ENCODE measurements around the gene AAGAB.

The AAGAB gene

GRCh38 chr15:67174864-67175573 is 79.4 kb downstream of the AAGAB start:
- Histone ChIP-seq H3K9ac (ENCODE audit: low read length) (no peak overlapping the region), H3K4me1 (ENCODE audit: insufficient read depth, low read length) (peaks cover 43% of the 10 kb centered on the region), H3K27me3 (ENCODE audit: control insufficient read depth in 1 of 2, insufficient read depth in 2 of 2, low read length in 2 of 2) (no peaks in the 10 kb centered on the region), H3K4me3 (ENCODE audit: low read depth in 1 of 2, low read length in 2 of 2) (no peak overlapping the region), H3K9me3 (ENCODE audit: low read length) (no peaks in the 10 kb centered on the region), H3K27ac (ENCODE audit: low read depth, low read length) (peak overlapping the region; percentile 53), H3K36me3 (ENCODE audit: insufficient read depth, low read length) (peaks cover 32% of the 10 kb centered on the region)

- Histone ChIP-seq H3K27ac (ENCODE audit: low read depth, low read length) (no peak overlapping the region), H3K9me3 (ENCODE audit: low read length) (no peaks in the 10 kb centered on the region), H3K4me1 (ENCODE audit: insufficient read depth, low read length) (peaks cover 43% of the 10 kb centered on the region), H3K36me3 (ENCODE audit: insufficient read depth, low read length) (peaks cover 32% of the 10 kb centered on the region), H3K9ac (ENCODE audit: low read length) (no peak overlapping the region), H3K27me3 (ENCODE audit: control insufficient read depth in 1 of 2, insufficient read depth in 2 of 2, low read length in 2 of 2) (no peaks in the 10 kb centered on the region), H3K4me3 (ENCODE audit: low read depth in 1 of 2, low read length in 2 of 2) (no peak overlapping the region)
Measured at GRCh38 chr15:67174446-67174845, 80.0 kb downstream of the AAGAB start.

- Histone ChIP-seq H3K27ac (ENCODE audit: low read depth, low read length) (no peak overlapping the region), H3K9ac (ENCODE audit: low read length) (no peak overlapping the region), H3K36me3 (ENCODE audit: insufficient read depth, low read length) (peaks cover 36% of the 10 kb centered on the region), H3K9me3 (ENCODE audit: low read length) (no peaks in the 10 kb centered on the region), H3K27me3 (ENCODE audit: control insufficient read depth in 1 of 2, insufficient read depth in 2 of 2, low read length in 2 of 2) (no peaks in the 10 kb centered on the region), H3K4me1 (ENCODE audit: insufficient read depth, low read length) (peaks cover 41% of the 10 kb centered on the region), H3K4me3 (ENCODE audit: low read depth in 1 of 2, low read length in 2 of 2) (no peak overlapping the region)
Measured at GRCh38 chr15:67173786-67174185, 80.7 kb downstream of the AAGAB start.

- H3K27me3 ChIP-seq (ENCODE audit: control insufficient read depth in 1 of 2, insufficient read depth in 2 of 2, low read length in 2 of 2) = no peaks in the 10 kb centered on the region
- H3K27ac ChIP-seq (ENCODE audit: low read depth, low read length) = no peak overlapping the region
- peaks cover 38% of the 10 kb centered on the region for H3K36me3 ChIP-seq (ENCODE audit: insufficient read depth, low read length)
- peaks cover 40% of the 10 kb centered on the region for H3K4me1 ChIP-seq (ENCODE audit: insufficient read depth, low read length)
- no peak overlapping the region for H3K9ac ChIP-seq (ENCODE audit: low read length)
- H3K4me3 ChIP-seq (ENCODE audit: low read depth in 1 of 2, low read length in 2 of 2) = no peak overlapping the region
- no peaks in the 10 kb centered on the region for H3K9me3 ChIP-seq (ENCODE audit: low read length)
Measured at GRCh38 chr15:67173005-67173404, 81.5 kb downstream of the AAGAB start.

GRCh38 chr15:67172172-67172571 is 82.3 kb downstream of the AAGAB start:
- Histone ChIP-seq H3K9me3 (ENCODE audit: low read length) (no peaks in the 10 kb centered on the region), H3K36me3 (ENCODE audit: insufficient read depth, low read length) (peaks cover 38% of the 10 kb centered on the region), H3K4me1 (ENCODE audit: insufficient read depth, low read length) (peaks cover 40% of the 10 kb centered on the region), H3K9ac (ENCODE audit: low read length) (no peak overlapping the region), H3K4me3 (ENCODE audit: low read depth in 1 of 2, low read length in 2 of 2) (no peak overlapping the region), H3K27ac (ENCODE audit: low read depth, low read length) (no peak overlapping the region), H3K27me3 (ENCODE audit: control insufficient read depth in 1 of 2, insufficient read depth in 2 of 2, low read length in 2 of 2) (no peaks in the 10 kb centered on the region)

GRCh38 chr15:67171471-67171870 is 83.0 kb downstream of the AAGAB start:
- Histone ChIP-seq H3K36me3 (ENCODE audit: insufficient read depth, low read length) (peaks cover 45% of the 10 kb centered on the region), H3K27ac (ENCODE audit: low read depth, low read length) (no peak overlapping the region), H3K9ac (ENCODE audit: low read length) (no peak overlapping the region), H3K9me3 (ENCODE audit: low read length) (no peaks in the 10 kb centered on the region), H3K4me3 (ENCODE audit: low read depth in 1 of 2, low read length in 2 of 2) (no peak overlapping the region), H3K4me1 (ENCODE audit: insufficient read depth, low read length) (peaks cover 34% of the 10 kb centered on the region), H3K27me3 (ENCODE audit: control insufficient read depth in 1 of 2, insufficient read depth in 2 of 2, low read length in 2 of 2) (no peaks in the 10 kb centered on the region)

GRCh38 chr15:67170143-67170925 is 84.1 kb downstream of the AAGAB start:
- H3K4me1 ChIP-seq (ENCODE audit: insufficient read depth, low read length) = peaks cover 22% of the 10 kb centered on the region
- H3K27ac ChIP-seq (ENCODE audit: low read depth, low read length) = no peak overlapping the region
- no peaks in the 10 kb centered on the region for H3K27me3 ChIP-seq (ENCODE audit: control insufficient read depth in 1 of 2, insufficient read depth in 2 of 2, low read length in 2 of 2)
- H3K9me3 ChIP-seq (ENCODE audit: low read length) = no peaks in the 10 kb centered on the region
- H3K36me3 ChIP-seq (ENCODE audit: insufficient read depth, low read length) = peaks cover 54% of the 10 kb centered on the region
- no peak overlapping the region for H3K4me3 ChIP-seq (ENCODE audit: low read depth in 1 of 2, low read length in 2 of 2)
- no peak overlapping the region for H3K9ac ChIP-seq (ENCODE audit: low read length)

- Histone ChIP-seq H3K27ac (ENCODE audit: low read depth, low read length) (no peak overlapping the region), H3K4me1 (ENCODE audit: insufficient read depth, low read length) (peaks cover 14% of the 10 kb centered on the region), H3K27me3 (ENCODE audit: control insufficient read depth in 1 of 2, insufficient read depth in 2 of 2, low read length in 2 of 2) (no peaks in the 10 kb centered on the region), H3K4me3 (ENCODE audit: low read depth in 1 of 2, low read length in 2 of 2) (no peak overlapping the region), H3K36me3 (ENCODE audit: insufficient read depth, low read length) (peaks cover 47% of the 10 kb centered on the region), H3K9ac (ENCODE audit: low read length) (no peak overlapping the region), H3K9me3 (ENCODE audit: low read length) (no peaks in the 10 kb centered on the region)
Measured at GRCh38 chr15:67168694-67169093, 85.8 kb downstream of the AAGAB start.

- no peak overlapping the region for H3K9ac ChIP-seq (ENCODE audit: low read length)
- no peaks in the 10 kb centered on the region for H3K27me3 ChIP-seq (ENCODE audit: control insufficient read depth in 1 of 2, insufficient read depth in 2 of 2, low read length in 2 of 2)
- H3K36me3 ChIP-seq (ENCODE audit: insufficient read depth, low read length) = peaks cover 37% of the 10 kb centered on the region
- peaks cover 14% of the 10 kb centered on the region for H3K4me1 ChIP-seq (ENCODE audit: insufficient read depth, low read length)
- H3K4me3 ChIP-seq (ENCODE audit: low read depth in 1 of 2, low read length in 2 of 2) = no peak overlapping the region
- H3K9me3 ChIP-seq (ENCODE audit: low read length) = no peaks in the 10 kb centered on the region
- H3K27ac ChIP-seq (ENCODE audit: low read depth, low read length) = no peak overlapping the region
Measured at GRCh38 chr15:67167091-67167490, 87.4 kb downstream of the AAGAB start.

GRCh38 chr15:67166280-67167009 is 88.0 kb downstream of the AAGAB start:
- no peak overlapping the region for H3K27ac ChIP-seq (ENCODE audit: low read depth, low read length)
- H3K9ac ChIP-seq (ENCODE audit: low read length) = no peak overlapping the region
- H3K36me3 ChIP-seq (ENCODE audit: insufficient read depth, low read length) = peaks cover 37% of the 10 kb centered on the region
- H3K4me1 ChIP-seq (ENCODE audit: insufficient read depth, low read length) = peaks cover 14% of the 10 kb centered on the region
- H3K4me3 ChIP-seq (ENCODE audit: low read depth in 1 of 2, low read length in 2 of 2) = no peak overlapping the region
- no peaks in the 10 kb centered on the region for H3K27me3 ChIP-seq (ENCODE audit: control insufficient read depth in 1 of 2, insufficient read depth in 2 of 2, low read length in 2 of 2)
- no peaks in the 10 kb centered on the region for H3K9me3 ChIP-seq (ENCODE audit: low read length)
